ENCODE measurements around the gene COA8.
"Not testable (repeated sequence)": the region's sequence is repeated elsewhere in the genome, so short reads cannot be mapped to it uniquely, and the experiment has no call there.

Gene COA8

DNA sequence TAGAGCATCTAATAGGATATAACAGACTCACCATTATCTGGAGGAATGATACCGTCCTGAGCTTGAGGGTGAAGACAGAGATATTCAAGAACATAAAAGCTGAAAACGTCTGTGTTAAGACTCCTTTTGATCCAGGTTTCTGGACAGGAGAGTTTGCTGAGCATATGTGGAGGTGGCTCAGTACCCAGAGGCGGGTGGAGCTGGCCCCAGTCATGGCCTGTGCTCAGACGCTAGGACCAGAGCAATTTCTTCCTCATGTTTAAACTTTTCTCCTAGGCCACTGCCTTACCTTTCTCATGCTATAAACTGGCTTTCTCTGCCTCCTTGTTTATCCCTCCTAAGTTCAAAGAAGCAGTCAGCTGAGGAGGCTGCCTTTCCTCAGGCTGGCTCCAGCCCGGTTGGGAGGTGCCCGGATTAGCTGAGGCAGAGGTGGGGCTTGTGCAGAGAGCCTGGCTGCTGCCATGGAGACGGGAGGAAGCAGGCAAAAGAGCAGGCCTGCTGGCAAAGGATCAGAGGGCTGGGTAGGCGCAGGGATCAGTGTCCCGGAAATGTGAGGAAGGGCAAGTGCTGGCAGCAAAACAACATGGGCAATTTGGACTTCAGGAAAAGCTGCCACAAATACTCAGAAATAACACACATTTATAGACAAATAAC is 13.7 kb downstream of the COA8 start:
- DNase-seq = no peak

DNA sequence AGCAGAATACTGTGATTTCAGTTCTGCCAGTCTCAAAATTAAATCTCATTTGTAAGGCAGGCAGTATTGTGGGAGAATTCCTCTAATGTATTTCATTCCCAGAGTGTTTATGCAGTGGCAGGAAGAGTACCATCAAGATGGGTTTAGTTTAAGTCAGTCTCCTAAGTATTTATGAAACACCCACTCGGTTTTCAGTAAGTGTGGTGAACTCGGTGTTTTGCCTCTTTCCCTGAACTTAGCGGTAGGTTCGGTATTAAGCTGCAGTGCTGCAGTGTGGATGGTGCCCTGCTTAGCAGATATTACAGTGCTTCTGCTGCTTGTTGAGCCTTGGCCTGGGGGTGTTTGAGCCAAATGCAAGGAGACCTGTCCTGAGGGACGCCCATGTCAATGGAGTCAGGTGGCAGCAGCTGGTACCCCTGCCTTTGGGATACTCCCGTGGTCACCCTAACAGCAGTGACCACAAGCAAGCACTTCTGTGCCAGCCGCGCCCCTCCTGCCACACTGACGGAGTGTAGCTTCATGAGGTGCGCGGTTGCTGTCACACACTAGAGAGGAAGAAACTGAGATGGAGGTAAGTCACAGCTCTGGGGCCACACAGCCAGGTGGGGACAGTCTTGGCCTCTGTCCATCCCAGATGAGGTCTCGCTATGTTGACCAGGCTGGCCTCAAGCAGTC is 15.8 kb downstream of the COA8 start:
- DNase-seq = no peak

DNA sequence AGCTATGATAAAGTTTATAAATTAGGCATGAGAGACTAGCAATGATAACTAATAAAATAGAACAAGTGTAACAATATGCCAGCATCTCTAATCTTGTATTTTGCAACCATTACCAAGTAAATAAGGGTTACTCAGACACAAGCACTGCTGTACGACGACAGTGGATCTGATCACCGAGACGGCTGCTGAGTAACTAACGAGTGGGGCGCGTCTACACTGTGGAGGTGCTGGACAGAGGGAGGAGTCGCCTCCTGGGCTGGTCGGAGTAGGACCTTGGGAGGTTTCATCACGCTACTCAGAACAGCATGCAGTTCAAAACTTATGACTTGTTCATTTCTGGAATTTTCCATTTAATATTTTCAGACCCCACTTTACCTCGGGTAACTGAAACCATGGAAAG is 18.4 kb downstream of the COA8 start:
- no peak for DNase-seq

DNA sequence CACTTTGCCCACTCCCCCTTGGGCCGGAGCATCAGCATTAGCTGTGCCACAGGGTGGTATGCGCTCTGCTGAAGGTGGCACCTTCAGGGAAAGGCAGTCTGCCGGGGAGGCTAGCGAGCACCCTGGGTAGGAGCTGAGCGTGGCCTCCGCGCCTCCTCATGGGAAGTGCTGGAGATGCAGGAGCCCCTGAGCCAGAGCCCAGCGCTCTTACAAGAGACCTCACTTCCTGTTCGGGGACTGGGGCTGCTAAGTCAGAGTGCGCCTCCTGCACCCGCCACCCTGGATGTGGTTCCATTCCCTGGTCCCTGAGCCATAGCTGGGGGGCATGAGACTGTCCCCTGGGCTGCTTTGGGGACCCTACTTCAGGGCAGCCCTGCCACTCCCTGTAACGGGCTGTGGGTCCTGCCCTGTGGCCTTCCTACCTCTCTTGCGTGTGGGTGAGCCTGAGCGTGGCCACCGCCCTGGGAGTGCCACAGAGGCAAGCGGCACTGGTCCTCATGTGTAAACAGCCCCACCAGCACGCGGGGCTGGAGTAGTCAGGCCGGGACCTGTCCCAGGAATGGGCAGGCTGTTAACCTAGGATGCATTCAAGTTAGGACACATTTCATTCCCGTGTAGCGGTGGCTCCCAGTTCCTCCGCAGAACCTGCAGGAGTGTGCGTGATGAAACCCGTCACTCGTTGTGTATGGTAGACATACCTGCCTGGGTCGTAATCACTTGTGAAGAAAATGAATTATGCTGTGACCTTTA is 19.4 kb downstream of the COA8 start:
- no peak for DNase-seq

DNA sequence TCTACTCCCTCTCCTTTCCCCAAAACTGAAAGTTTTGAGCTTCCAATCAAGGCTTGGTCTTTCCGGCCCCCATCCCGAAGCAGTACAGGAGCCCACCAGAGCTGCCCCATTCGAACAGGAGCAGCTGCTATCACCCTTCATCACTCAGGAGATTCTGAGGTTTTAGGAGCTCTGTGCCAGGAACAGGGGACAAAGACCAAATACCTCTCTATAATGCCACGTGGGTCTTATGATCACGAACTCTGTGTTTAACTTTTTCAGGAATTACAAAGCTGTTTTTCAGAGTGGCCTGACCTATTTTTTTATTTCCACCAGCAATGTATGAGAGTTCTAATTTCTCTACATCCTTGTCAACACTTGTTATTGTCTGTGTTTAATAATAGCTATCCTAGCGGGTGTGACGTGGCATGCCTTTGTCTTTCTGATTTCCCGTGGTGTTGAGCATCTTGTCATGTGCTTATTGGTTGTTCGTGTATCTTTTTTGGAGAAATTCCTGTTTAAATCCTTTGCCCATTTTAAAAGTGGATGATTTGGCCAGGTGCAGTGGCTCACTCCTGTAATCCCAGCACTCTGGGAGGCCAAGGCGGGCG is 21.7 kb downstream of the COA8 start:
- DNase-seq = no peak

DNA sequence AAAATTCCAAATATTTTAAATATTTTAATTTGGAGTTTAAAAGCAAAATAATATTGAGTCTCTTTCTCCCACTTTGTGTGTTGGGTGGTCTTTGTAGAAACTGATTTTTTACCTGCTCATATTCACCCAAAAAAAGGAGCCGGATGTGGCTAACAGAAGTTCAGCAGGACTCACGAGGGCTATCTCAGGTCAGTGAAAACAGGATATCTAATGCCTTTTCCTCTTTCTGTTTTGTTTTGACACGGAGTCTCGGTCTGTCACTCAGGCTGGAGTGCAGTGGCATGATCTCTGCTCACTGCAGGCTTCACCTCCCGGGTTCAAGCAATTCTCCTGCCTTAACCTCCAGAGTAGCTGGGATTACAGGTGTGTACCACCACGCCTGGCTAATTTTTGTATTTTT is 30.8 kb downstream of the COA8 start:
- DNase-seq = no peak

DNA sequence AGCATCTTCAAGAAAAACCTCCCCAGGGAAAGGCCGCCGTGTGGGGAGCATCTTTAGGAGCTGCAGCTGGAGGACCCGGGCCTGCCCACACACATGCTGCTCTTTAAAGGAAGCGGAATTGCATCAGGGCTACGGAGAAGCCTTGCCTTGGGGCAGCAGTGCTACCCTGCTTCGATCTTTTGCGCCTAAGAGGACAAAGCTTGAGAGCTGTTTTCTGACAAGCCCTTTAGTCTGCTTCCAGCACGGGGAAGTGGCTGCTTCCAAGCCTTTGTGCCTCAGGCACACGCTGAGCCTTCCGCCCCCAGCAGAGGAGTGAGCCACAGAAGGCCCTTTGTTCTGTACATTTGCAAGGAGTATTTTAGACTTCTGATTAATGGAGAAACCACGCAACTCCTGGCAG is 31.5 kb downstream of the COA8 start:
- DNase-seq = no peak

DNA sequence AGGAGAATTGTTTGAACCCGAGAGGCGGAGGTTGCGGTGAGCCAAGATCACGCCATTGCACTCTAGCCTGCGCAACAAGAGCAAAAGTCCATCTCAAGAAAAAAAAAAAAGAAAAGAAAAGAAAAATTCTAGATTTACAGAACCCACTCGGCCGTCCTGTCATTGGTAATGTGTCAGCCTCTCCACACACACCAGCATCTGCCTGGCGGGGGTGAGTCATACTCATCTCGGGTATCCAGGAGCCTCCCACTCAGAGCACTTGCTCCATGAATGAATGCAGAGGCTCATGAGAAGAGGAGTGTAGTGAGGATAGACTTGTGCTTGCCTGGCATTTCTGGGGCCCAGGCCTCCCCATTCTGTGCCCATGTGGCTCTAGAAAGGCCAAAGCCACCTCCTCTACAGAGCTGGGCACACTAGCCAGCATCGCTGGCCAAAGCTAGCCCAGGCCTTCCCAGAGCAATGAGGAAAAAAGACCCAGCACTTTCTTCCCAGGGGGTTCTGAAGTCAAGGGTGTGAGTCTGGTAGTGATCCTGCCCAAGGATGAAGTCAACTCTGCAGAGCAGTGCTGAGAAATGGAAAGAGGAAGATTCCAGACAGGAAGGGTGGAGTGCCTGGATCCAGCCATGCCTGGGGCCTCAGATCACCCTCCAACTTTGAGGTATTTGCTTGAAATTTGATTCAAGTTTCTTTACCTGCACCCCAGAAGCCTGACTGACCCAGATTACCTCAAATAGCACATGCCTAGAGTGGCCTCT is 35.0 kb downstream of the COA8 start:
- no peak for DNase-seq

DNA sequence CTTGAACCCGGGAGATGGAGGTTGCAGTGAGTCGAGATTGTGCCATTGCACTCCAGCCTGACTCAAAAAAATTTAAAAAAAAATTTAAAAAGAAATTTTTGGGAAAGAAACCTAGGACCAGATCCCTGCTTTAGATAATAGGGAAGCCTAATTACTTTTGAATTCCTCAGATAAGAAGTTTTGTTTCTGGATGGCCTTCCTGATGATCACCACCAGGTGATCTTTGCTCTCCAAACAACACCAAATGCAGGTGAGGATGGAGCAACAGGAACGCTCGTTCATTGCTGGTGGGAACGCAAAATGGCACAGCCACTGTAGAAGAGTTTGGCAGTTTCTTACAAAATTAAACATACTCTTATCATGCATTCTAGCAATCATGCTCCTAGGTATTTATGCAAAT is 37.7 kb downstream of the COA8 start:
- DNase-seq = no peak

DNA sequence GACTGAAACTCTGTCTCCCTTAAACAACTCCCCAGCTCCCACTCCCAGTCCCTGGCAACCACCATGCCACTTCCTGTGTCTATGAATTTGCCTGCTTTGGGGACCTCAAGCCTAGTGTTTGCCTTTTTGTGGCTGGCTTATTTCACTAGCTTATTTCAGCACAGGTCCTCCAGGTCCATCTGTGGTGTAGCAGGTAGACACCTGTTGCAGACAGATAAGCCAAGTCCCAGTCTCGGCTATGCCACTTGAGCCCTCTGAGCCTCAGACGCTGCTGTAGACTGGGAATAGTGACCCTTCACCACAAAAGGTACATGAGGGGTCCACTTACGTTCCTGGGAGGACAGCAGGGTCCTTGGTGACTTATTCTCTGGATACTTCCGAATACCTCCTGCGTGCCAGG is 41.9 kb downstream of the COA8 start:
- no peak for DNase-seq

DNA sequence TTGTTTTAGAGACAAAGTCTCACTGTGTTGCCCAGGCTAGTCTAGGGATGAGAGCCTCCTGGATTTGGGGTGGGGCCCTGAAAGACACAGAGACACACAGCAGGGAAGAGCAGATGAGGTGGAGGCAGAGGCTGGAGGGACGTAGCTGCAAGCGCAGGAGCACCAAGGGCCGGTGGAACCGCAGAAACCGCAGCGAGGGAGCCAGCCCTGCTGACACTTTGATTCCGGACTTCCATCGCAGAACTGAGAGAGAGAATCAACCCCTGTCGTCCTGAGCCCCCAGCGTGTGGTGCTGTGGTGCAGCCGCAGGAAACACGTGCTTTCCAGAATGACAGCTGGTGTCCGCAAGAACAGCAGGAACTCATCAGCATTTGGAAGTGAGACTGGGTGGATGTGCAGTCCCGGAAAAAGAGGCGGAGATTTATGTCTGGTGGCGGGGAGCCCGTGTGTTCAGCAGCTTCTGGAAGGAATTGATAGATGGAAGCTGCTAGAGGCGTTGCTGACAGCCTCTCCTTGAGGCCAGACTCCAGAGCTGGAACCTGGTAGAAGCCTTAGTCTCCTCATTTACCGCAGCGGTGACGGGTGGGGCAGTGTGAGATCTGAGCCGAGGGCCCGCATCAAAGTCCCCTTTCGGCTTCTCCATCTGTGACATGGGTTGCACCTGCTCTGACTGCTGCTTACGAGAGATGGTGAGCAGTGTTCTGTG is 44.4 kb downstream of the COA8 start:
- peak; percentile 56 to 59 for DNase-seq

DNA sequence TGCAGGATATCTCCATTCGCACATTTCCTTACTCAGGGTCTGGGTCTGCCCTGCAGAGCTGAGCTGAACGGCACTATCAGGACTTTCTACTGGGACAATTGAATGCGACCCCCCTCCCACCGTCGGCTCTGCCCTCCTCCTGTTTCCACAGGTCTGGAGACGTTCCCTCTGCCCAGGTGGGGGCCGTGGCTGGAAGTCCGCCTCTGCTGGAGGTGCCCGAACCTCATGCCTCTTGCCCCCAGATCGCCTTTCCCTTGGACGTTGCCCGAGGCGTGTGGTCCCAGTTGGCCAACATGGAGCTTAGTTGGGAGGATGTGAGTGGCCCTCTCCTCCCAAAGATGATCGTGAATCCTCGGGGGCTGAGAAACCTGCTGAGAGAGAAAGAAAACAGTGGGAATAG is 45.1 kb downstream of the COA8 start:
- no peak for DNase-seq

DNA sequence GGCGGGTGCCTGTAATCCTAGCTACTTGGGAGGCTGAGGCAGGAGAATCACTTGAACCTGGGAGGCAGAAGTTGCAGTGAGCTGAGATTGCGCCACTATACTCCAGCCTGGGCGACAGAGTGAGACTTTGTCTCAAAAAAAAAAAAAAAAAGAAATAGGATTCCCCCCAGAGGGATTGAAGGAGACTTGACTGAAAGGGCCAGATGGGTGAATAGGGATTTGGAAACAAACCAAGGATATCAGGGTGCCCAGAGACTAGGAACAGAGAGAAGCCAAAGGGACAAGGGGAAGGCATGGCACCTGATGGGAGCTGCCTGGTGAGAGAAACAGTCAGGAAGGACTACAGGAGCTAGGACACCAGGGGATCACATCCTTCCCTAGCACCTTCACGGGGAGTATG is 46.3 kb downstream of the COA8 start:
- not testable (repeated sequence) for DNase-seq

DNA sequence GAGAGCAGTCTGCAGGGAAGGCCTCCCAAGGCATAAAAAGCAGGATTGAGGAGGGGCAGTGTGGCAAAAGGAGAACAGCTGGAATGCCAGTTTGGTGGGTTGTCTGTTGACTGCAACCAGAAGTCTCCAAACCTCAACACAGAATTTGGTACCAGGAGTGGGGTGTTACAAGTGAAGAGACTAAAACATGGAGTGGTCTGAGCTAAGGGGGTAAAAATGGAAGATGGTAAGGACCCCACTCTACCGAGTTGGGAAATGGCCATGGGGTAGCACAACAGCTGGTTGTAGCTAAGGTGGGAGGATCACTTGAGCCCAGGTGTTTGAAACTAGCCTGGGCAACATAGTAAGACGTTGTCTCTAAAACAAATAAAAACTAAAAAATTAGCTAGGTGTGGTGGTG is 48.5 kb downstream of the COA8 start:
- no peak for DNase-seq

DNA sequence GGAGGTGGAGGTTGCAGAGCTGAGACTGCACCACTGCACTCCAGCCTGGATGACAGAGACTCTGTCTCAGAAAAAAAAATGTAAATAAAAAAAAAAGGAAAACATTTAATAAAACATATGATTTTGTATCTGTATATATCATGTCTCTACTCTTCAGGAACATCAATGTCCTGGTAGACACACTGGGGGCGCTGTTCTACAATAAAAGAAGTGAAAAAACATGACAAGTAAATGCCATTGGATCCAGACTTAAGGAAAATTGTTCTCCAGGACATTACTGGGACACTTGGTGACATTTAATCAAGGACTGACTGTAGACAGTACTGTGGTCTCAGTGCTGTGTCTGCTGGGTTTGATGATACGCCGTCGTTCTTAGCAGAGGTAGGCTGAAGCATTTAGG is 50.8 kb downstream of the COA8 start:
- peak in 1 of 2 donors; percentile 14 for DNase-seq

DNA sequence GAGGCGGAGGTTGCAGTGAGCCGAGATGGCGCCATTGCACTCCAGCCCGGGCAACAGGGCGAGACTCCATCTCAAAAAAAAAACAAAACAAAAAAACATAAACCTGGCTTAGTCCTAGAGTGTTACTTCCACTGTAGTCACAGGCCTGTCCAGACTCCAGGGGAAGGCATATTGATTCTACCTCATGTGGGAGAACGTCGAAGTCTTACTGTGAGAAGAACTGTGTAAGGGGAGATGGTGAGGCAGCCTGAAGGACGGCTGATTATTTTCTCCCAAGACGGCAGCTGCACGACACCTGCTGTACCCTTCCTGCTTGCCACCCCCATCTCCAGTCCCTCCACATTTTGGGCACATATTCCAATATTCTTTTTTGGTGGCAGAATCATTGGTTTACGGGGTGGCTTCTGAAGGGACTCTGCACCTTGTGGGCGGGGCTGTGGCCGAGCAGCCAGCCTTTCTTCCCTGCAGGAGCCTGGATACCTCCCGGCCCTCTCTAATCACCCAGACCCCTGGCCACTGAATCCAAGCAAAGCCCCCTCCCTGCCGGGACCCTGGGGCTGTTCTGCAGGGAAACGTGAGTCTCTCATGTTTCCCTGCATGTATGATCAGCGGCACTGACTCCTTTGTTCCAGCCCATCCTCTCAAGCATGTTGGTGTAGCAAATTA is 54.0 kb downstream of the COA8 start:
- DNase-seq = no peak

DNA sequence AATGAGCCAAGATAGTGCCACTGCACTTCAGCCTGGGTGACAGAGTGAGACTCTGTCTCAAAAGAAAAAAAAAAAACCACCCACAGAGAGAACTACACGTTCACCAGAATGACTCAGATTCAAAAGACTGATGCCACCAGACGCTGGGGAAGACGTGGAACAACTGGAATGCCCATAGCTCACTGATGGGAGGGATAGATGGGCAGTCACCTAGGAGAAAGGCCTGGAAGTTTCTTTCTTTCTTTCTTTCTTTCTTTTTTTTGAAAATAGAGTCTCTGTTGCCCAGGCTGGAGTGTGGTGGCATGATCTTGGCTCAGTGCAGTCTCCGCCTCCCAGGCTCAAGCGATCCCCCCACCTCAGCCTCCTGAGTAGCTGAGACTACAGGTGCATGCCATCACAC is 56.3 kb downstream of the COA8 start:
- DNase-seq = no peak

DNA sequence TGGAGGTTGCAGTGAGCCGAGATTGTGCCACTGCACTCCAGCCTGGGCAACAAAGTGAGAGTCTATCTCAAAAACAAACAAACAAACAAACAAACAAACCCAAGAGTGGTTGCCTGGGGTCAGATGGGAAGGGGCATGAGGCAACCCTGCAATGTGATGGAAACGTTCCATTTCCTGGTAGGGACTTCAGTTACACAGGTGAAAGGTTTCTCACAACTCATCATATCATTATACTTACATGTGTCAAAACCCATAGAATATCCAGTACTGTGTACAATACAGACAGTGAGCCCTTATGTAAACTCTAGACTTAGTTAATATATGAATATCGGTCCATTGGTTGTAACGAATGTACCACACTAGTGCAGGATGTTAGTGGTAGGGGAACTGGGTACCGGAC is 59.1 kb downstream of the COA8 start:
- no peak for DNase-seq

DNA sequence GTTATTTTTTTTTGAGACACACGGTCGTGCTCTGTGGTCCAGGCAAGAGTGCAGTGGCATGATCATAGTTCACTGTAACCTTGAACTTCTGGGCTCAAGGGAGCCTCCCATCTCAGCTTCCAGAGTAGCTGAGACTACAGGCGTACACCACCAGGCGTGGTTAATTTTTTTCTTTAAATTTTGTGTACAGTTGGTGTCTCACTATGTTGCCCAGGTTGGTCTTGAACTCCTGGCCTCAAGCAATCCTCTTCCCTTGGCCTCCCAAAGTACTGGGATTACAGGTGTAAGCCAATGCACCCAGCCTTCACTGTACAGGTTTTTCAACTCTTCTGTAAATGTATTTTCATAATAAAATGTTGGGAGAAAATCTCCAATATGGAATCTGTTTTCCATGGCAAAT is 60.5 kb downstream of the COA8 start:
- no peak for DNase-seq

DNA sequence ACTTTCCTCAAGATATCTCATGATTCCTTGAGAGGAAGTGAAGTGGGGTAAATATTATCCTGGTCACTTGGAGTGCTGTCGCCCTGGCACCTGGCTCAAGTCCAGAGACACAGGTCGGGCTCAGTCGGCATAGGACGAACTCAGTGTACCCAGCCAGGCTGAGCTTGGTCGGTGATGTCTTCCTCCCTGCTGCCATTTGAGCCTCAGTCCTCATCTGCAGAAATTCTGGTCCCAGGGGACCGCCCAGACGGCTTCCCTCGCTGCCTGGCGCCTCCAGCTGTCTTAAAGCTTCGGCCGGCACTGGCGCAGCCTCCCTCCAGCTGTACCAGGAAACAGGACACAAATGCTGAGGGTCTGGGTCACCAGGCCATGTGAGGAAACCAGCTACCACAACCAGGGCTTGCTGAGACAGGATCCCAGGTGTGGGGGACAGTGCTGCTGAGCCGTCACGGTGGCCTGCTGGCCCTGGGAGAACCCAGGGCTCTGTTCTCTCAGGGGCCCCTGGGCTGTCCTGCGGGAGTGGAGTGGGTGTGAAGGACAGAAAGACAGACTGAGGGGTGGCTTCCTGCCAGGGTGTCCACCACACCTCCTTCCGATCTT is 61.2 kb downstream of the COA8 start:
- DNase-seq = peak in 1 of 2 donors; percentile 16

DNA sequence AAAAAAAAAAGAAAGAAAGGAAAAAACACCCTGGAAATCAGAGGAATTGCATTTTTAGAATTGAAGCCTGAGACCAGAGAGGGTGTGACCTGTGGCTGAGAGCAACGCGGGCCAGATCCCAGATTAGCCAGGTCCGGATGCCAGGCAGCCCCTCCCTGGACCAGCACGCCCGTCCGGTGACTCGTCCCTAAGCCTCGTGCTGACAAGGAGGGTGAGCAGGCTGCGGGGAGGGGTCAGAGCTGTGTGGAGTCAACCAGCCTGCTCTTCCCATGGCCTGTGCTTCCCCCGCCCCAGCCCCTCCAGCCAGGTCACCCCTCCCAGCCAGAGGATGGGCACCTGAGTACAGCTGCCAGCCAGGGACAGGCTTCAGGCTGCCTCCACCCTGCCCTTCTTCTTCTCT is 62.1 kb downstream of the COA8 start:
- DNase-seq = peak in 1 of 2 donors; percentile 8

Measured in CD4-positive, alpha-beta T cell treated with Interleukin-1 beta for 1 hour (primary cell).